HG03135 (cell line): ENCODE results near the gene RPUSD2.
"Not testable (repeated sequence)": the region's sequence is repeated elsewhere in the genome, so short reads cannot be mapped to it uniquely, and the experiment has no call there.

ENCODE experiments used
- ATAC-seq: cut with Tn5 transposase; IDR thresholded peaks from one replicate; pipeline ENCODE4 v1.9.1; 2021; ENCODE audit warnings: mild to moderate bottlenecking, moderate library complexity; ENCODE audit not compliant: unreplicated experiment

Gene RPUSD2

GRCh38 chr15:40565333-40566238 is 3.5 kb upstream of the RPUSD2 start:
- ATAC-seq: no peak

- no peak for ATAC-seq
These were observed 2.0 kb upstream of the RPUSD2 start for GRCh38 chr15:40567111-40567510.

- ATAC-seq: no peak
These were observed 6.0 kb downstream of the RPUSD2 start for GRCh38 chr15:40575113-40575512.

- not testable (repeated sequence) for ATAC-seq
These were observed 7.8 kb downstream of the RPUSD2 start for GRCh38 chr15:40576914-40577313.

- ATAC-seq: no peak
These were observed 9.8 kb downstream of the RPUSD2 start for GRCh38 chr15:40578892-40579291.

- not testable (repeated sequence) for ATAC-seq
These were observed 12.7 kb downstream of the RPUSD2 start for GRCh38 chr15:40581796-40582195.

GRCh38 chr15:40582726-40583246 is 13.7 kb downstream of the RPUSD2 start:
- no peak for ATAC-seq

- ATAC-seq: no peak
These were observed 15.1 kb downstream of the RPUSD2 start for GRCh38 chr15:40584191-40584590.

- no peak for ATAC-seq
These were observed 21.6 kb downstream of the RPUSD2 start for GRCh38 chr15:40590667-40591050.

GRCh38 chr15:40591389-40591788 is 22.3 kb downstream of the RPUSD2 start:
- ATAC-seq: no peak

GRCh38 chr15:40593165-40593564 is 24.1 kb downstream of the RPUSD2 start:
- no peak for ATAC-seq

- ATAC-seq: peak; percentile 76
These were observed 24.7 kb downstream of the RPUSD2 start, which contains the start of gene KNL1 for GRCh38 chr15:40593588-40594428. KNL1 (plus strand) TSS chr15:40594249; CDS start chr15:40602932, 8,683 bp downstream.

- ATAC-seq: peak; percentile 41
These were observed 25.3 kb downstream of the RPUSD2 start for GRCh38 chr15:40594429-40594836.

- no peak for ATAC-seq
These were observed 26.1 kb downstream of the RPUSD2 start for GRCh38 chr15:40595219-40595618.

- no peak for ATAC-seq
These were observed 26.7 kb downstream of the RPUSD2 start for GRCh38 chr15:40595773-40596172.

GRCh38 chr15:40597024-40597423 is 27.9 kb downstream of the RPUSD2 start:
- no peak for ATAC-seq

GRCh38 chr15:40598126-40598525 is 29.0 kb downstream of the RPUSD2 start:
- ATAC-seq: no peak

GRCh38 chr15:40598672-40599071 is 29.6 kb downstream of the RPUSD2 start:
- no peak for ATAC-seq

GRCh38 chr15:40600956-40601355 is 31.9 kb downstream of the RPUSD2 start:
- no peak for ATAC-seq

GRCh38 chr15:40603935-40604334 is 34.8 kb downstream of the RPUSD2 start:
- no peak for ATAC-seq

- ATAC-seq: no peak
These were observed 44.0 kb downstream of the RPUSD2 start for GRCh38 chr15:40613080-40613479.
